Measurements from ENCODE around the gene CCR8. TPM values are rescaled to one million over a fixed set of nuclear protein-coding genes. Genes with fewer than 3 reads are reported as not detected.
"Not testable (repeated sequence)": the region's sequence is repeated elsewhere in the genome, so short reads cannot be mapped to it uniquely, and the experiment has no call there.

Gene CCR8
- total RNA-seq, 4 donors from 2014 or later, result not detected

GRCh38 chr3:39361252-39361927, 31.9 kb downstream of the CCR8 start:
- no peak for DNase-seq
- H3K9me3 ChIP-seq, result no peaks in the 10 kb centered on the region
- H3K27ac ChIP-seq, result no peak overlapping the region
- H3K4me1 ChIP-seq, result no peaks in the 10 kb centered on the region
- intact Hi-C loops (cut with DNase I; ENCODE audit: low total_unique reads), result no loop called here
- H3K36me3 ChIP-seq, result no peaks in the 10 kb centered on the region
- TF ChIP-seq POLR2A (IDR thresholded peaks at IDR 0.05) (no peak), CTCF (IDR thresholded peaks at IDR 0.05) (no peak)
- H3K27me3 ChIP-seq, result no peaks in the 10 kb centered on the region
- H3K4me3 ChIP-seq, result no peak overlapping the region

GRCh38 chr3:39362192-39362591, 32.7 kb downstream of the CCR8 start:
- no peaks in the 10 kb centered on the region for H3K27me3 ChIP-seq
- no peak for TF ChIP-seq CTCF (IDR thresholded peaks at IDR 0.05)
- TF ChIP-seq POLR2A (IDR thresholded peaks at IDR 0.05), result no peak
- no peak overlapping the region for H3K4me3 ChIP-seq
- intact Hi-C loops (cut with DNase I; ENCODE audit: low total_unique reads), result no loop called here
- no peaks in the 10 kb centered on the region for H3K4me1 ChIP-seq
- no peak overlapping the region for H3K27ac ChIP-seq
- no peak for DNase-seq
- no peaks in the 10 kb centered on the region for H3K36me3 ChIP-seq
- H3K9me3 ChIP-seq, result no peaks in the 10 kb centered on the region

- Histone ChIP-seq H3K36me3 (no peaks in the 10 kb centered on the region), H3K27me3 (no peaks in the 10 kb centered on the region), H3K9me3 (no peaks in the 10 kb centered on the region), H3K27ac (no peak overlapping the region), H3K4me1 (no peaks in the 10 kb centered on the region), H3K4me3 (no peak overlapping the region)
- no peak for DNase-seq
- intact Hi-C loops (cut with DNase I; ENCODE audit: low total_unique reads), result no loop called here
- no peak for TF ChIP-seq CTCF (IDR thresholded peaks at IDR 0.05)
- no peak for TF ChIP-seq POLR2A (IDR thresholded peaks at IDR 0.05)
These were observed 33.3 kb downstream of the CCR8 start for GRCh38 chr3:39362812-39363211.

- DNase-seq; H3K27me3 ChIP-seq; H3K36me3 ChIP-seq; intact Hi-C loops (cut with DNase I; ENCODE audit: low total_unique reads); H3K4me3 ChIP-seq; H3K4me1 ChIP-seq; H3K27ac ChIP-seq; H3K9me3 ChIP-seq: not testable (repeated sequence)
These were observed 40.9 kb downstream of the CCR8 start for GRCh38 chr3:39370450-39370849.

- intact Hi-C loops (cut with DNase I; ENCODE audit: low total_unique reads), result no loop called here
- Histone ChIP-seq H3K4me1 (no peaks in the 10 kb centered on the region), H3K27ac (no peak overlapping the region), H3K27me3 (no peaks in the 10 kb centered on the region), H3K4me3 (no peak overlapping the region), H3K36me3 (no peaks in the 10 kb centered on the region), H3K9me3 (no peaks in the 10 kb centered on the region)
- TF ChIP-seq POLR2A (IDR thresholded peaks at IDR 0.05) (no peak), CTCF (IDR thresholded peaks at IDR 0.05) (no peak)
- DNase-seq, result no peak
These were observed 43.3 kb downstream of the CCR8 start for GRCh38 chr3:39372833-39373232.
